Measurements from ENCODE around the gene CHRNE. TPM values are rescaled to one million over a fixed set of nuclear protein-coding genes. Genes with fewer than 3 reads are reported as not detected.
A peak's percentile ranks its signal among the peaks of the same experiment; 100 is the strongest.
"Not testable (repeated sequence)": the region's sequence is repeated elsewhere in the genome, so short reads cannot be mapped to it uniquely, and the experiment has no call there.

CHRNE gene
- total RNA-seq, 1 donor from 2014 or later: 1.0 TPM

DNA sequence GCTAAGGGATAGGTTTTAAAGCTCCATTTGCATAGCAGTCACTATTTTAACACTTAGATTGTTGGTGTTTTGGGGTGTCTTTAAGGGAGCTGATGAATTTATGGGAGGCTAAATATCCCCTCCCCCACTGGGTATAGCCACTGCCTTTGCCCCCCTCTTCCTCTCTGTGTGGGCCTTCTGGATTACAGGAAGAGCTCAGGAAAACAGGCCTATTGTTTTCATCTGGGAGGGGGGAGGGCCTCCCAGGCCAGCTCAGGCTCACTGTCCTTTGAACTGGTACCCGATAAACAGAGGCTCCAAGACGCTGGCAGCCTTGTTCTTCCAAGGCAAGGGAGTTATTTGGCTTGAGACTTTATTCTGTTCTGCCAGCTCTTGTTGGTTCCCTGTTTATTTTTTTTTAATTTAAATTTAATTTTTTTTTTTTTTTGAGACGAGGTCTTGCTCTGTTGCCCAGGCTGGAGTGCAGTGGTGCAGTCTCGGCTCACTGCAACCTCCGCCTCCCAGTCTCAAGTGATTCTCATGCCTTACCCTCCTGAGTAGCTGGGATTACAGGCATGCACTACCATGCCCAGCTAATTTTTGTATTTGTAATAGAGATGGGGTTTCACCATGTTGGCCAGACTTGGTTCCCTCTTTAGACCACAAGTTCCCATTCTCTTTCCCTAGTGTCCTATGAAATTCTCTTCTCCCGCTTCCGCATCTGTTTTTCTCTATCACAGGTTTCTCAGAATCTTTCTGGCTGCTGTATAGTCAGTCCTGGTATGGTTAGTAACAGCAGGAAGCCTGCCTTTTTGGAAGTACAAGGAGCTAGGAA lies 44.6 kb downstream of the CHRNE start:
- no peak for DNase-seq (ENCODE audit: low read depth)
- peak overlapping the region; percentile 5 for H3K4me3 ChIP-seq (ENCODE audit: low read depth, low read length)
- TF ChIP-seq, protein P1, sequence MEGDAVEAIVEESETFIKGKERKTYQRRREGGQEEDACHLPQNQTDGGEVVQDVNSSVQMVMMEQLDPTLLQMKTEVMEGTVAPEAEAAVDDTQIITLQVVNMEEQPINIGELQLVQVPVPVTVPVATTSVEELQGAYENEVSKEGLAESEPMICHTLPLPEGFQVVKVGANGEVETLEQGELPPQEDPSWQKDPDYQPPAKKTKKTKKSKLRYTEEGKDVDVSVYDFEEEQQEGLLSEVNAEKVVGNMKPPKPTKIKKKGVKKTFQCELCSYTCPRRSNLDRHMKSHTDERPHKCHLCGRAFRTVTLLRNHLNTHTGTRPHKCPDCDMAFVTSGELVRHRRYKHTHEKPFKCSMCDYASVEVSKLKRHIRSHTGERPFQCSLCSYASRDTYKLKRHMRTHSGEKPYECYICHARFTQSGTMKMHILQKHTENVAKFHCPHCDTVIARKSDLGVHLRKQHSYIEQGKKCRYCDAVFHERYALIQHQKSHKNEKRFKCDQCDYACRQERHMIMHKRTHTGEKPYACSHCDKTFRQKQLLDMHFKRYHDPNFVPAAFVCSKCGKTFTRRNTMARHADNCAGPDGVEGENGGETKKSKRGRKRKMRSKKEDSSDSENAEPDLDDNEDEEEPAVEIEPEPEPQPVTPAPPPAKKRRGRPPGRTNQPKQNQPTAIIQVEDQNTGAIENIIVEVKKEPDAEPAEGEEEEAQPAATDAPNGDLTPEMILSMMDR (conservative IDR thresholded peaks at IDR 0.05; ENCODE audit: low read depth, low read length): no peak

DNA sequence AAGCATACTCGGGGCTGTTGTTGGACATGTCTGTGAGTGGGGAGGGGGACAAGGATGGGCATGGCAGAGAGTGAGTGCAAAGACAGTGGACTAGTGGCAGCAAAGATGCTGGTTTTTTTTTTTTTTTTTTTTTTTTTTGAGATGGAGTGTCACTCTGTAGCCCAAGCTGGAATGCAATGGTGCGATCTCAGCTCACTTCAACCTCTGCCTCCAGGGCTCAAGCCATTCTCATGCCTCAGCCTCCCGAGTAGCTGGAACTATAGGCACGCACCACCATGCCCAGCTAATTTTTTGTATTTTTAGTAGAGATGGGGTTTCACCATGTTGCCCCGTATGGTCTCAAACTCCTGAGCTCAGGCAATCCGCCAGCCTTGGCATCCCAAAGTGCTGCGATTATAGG lies 45.6 kb downstream of the CHRNE start:
- not testable (repeated sequence) for DNase-seq (ENCODE audit: low read depth); H3K4me3 ChIP-seq (ENCODE audit: low read depth, low read length)

DNA sequence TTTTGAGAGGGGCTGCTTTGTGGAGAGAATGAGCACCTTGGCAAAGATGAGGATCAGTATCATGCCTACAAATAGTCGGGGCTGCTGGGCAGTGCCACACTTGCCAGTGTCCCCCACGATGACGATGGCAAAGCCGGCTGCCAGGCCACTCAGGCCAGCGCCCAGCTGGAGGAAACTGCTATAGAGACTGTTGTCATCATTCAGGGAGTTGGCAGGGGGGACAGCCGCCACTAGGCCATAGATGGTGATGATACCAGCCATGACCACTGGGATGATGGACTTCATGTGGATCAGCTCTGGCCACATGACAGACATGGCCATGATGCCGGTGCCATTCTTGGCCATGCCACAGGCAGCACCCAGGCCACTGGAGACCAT lies 46.0 kb downstream of the CHRNE start:
- no peak overlapping the region for H3K4me3 ChIP-seq (ENCODE audit: low read depth, low read length)
- TF ChIP-seq, protein P1 (conservative IDR thresholded peaks at IDR 0.05; ENCODE audit: low read depth, low read length): no peak
- DNase-seq (ENCODE audit: low read depth): no peak

DNA sequence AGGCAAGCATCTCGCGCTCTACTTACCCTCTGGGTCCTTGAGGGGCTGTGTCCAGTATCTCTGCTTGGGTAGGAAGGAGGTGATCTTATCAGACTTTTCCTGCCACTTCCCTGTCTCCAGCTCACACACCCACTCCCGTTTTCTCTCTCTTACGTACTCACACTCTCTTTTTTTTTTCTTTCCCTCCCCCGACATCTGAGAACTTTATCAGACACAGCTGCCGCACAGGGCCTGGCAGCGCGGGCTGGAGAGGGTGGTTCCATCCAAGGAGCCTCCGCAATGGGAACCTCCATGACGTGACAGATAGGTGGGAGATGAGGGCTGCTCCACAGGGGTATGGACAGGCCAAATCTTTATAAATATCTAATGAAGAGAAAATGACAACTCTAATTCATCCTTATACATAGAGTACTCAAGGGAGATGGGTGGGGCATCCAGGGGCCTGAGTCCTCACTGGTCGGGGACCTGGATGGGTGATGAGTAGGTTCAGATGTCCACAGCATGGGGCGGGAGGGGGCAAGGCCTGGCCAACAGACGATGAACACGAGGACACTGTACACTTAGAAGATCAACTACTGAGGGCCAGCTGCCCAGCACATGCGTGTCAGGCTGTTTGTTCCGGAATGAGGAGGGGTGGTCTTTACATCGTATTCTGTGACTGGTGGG lies 46.5 kb downstream of the CHRNE start:
- no peak for DNase-seq (ENCODE audit: low read depth)
- TF ChIP-seq, protein P1 (conservative IDR thresholded peaks at IDR 0.05; ENCODE audit: low read depth, low read length): no peak
- no peak overlapping the region for H3K4me3 ChIP-seq (ENCODE audit: low read depth, low read length)

DNA sequence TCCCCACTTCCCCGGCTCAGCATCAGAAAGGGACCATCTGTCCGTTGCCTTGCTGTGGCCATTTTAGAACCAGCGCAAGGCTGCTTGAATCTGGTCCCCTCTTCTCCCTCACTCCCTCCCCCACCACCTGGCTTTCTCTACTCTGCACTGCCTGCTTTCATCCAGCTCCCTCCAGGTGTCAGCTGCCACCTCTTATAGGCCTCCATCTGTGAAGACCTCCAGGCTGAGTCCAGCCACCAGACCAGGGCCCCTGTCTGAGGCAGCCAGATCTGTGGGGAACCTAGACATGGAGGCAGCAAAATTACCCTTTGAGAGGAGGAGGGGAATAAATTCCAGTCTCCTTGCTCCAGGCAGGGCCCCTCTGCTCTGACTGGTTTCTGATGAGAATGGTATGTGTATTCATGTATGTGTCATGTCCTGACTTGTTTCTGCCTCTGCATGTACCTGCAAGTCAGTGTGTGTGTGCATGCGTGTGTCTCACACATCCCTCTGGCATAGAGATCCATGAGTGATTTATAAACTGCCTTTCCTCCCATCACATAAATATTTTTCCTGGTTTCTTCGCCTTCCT lies 48.7 kb downstream of the CHRNE start:
- TF ChIP-seq, protein P1 (conservative IDR thresholded peaks at IDR 0.05; ENCODE audit: low read depth, low read length): no peak
- no peak overlapping the region for H3K4me3 ChIP-seq (ENCODE audit: low read depth, low read length)
- DNase-seq (ENCODE audit: low read depth): no peak

DNA sequence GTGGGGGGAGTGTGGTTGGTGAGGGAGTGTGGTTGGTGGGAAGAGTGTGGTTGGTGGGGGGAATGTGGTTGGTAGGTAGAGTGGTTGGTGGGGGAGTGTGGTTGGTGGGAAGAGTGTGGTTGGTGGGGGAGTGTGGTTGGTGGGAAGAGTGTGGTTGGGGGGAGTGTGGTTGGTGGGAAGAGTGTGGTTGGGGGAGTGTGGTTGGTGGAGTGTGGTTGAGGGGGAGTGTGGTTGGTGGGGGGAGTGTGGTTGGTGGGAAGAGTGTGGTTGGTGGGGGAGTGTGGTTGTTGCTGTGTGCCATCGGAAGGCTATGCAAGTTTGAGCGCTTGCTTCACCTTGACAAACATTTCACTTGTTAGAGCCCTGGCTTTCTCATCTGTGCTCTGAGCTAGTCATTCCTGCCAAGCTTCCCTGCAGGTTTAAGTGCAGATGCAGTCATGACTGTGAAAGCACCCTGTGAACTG lies 49.7 kb downstream of the CHRNE start:
- no peak for DNase-seq (ENCODE audit: low read depth)
- no peak overlapping the region for H3K4me3 ChIP-seq (ENCODE audit: low read depth, low read length)
- TF ChIP-seq, protein P1 (conservative IDR thresholded peaks at IDR 0.05; ENCODE audit: low read depth, low read length): no peak

DNA sequence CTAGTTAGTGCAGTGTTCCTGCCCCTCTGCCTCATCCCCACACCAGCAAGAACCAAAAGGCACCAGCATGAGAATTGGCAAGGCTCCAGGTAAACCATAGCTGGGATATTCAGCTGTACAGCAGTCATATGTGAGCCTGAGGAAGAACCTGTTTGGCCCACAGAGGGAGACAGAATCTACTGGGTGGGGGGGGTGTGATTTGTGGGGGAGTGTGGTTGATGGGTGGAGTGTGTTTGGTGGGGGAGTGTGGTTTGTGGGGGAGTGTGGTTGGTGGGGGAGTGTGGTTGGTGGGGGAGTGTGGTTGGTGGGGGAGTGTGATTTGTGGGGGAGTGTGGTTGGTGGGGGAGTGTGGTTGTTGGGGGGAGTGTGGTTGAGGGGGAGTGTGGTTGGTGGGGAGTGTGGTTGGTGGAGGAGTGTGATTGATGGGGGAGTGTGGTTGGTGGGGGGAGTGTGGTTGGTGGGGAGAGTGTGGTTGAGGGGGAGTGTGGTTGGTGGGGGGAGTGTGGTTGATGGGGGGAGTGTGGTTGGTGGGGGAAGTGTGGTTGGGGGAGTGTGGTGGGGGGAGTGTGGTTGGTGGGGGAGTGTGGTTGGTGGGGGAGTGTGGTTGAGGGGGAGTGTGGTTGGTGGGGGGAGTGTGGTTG lies 50.2 kb downstream of the CHRNE start:
- H3K4me3 ChIP-seq (ENCODE audit: low read depth, low read length): no peak overlapping the region
- DNase-seq (ENCODE audit: low read depth): no peak
- TF ChIP-seq, protein P1 (conservative IDR thresholded peaks at IDR 0.05; ENCODE audit: low read depth, low read length): peak; percentile 11

Data from epithelial cell of proximal tubule (primary cell).